ENCODE data around the gene TTLL11.

TTLL11 gene

DNA sequence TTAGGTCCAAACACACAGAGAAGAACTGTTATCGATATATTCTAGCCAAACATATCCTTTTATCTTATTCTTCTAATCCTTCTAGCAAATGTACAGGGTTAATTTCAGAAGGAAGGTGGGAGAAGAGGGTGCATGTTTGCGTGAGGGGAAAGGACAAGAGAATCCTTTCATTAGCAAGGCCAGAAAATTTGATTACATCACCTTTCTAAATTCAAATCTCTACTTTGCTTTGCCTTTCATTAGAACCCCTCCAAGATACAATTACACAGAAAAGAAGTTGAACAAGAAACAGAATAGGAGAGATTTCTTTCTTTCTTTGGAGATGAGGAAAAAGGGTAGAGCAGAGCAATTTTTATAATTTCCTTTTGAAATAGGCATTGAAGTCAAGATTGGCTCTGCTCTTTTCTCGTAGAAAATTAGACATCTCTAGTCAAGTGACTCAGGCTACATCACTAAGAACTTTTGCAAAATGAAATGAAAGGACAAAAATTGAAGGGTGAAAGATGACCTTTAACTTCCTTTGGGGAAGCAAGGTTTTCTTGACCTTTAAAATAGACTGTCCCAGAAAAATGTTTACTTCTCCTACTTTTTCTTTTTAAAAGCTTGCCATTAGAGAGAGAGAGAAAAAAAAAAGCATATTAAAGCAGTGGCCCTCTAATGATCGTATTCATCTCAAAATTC lies 81.2 kb downstream of the TTLL11 start:
- Histone ChIP-seq H3K4me2 (ENCODE audit: low read length) (no peak overlapping the region), H3K36me3 (ENCODE audit: control insufficient read depth, insufficient read depth, low read length) (no peaks in the 10 kb centered on the region), H3K27me3 (ENCODE audit: control insufficient read depth, insufficient read depth, low read length) (no peaks in the 10 kb centered on the region), H3K79me2 (no peaks in the 10 kb centered on the region), H3K27ac (no peak overlapping the region), H3K4me3 (ENCODE audit: low read depth, low read length) (no peak overlapping the region), H3K4me1 (peaks cover 8% of the 10 kb centered on the region), H3K9ac (no peak overlapping the region), H2AFZ (no peak overlapping the region), H3K9me3 (ENCODE audit: control insufficient read depth, low read length) (no peaks in the 10 kb centered on the region)
- TF ChIP-seq, protein P1, sequence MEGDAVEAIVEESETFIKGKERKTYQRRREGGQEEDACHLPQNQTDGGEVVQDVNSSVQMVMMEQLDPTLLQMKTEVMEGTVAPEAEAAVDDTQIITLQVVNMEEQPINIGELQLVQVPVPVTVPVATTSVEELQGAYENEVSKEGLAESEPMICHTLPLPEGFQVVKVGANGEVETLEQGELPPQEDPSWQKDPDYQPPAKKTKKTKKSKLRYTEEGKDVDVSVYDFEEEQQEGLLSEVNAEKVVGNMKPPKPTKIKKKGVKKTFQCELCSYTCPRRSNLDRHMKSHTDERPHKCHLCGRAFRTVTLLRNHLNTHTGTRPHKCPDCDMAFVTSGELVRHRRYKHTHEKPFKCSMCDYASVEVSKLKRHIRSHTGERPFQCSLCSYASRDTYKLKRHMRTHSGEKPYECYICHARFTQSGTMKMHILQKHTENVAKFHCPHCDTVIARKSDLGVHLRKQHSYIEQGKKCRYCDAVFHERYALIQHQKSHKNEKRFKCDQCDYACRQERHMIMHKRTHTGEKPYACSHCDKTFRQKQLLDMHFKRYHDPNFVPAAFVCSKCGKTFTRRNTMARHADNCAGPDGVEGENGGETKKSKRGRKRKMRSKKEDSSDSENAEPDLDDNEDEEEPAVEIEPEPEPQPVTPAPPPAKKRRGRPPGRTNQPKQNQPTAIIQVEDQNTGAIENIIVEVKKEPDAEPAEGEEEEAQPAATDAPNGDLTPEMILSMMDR (IDR thresholded peaks at IDR 0.05), result no peak

DNA sequence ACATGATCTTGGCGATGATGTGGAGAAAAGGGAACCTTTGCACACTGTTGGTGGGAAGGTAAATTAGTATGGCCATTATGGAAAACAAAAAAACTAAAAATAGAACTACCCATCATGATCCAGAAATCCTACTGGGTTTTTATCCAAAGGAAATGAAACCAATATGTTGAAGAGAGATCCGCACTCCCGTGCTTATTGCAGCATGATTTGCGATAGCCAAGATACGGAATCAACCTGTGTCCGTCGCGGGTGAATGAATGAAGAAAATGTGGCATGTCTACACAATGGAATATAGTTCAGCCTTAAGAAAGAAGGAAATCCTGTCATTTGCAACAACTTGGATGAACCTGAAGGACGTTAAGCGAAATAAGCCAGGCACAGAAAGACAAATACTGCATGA lies 84.5 kb downstream of the TTLL11 start:
- Histone ChIP-seq H2AFZ (no peak overlapping the region), H3K27me3 (ENCODE audit: control insufficient read depth, insufficient read depth, low read length) (no peaks in the 10 kb centered on the region), H3K9me3 (ENCODE audit: control insufficient read depth, low read length) (no peaks in the 10 kb centered on the region), H3K4me1 (peaks cover 8% of the 10 kb centered on the region), H3K9ac (no peak overlapping the region), H3K27ac (no peak overlapping the region), H3K79me2 (no peaks in the 10 kb centered on the region), H3K36me3 (ENCODE audit: control insufficient read depth, insufficient read depth, low read length) (no peaks in the 10 kb centered on the region), H3K4me3 (ENCODE audit: low read depth, low read length) (no peak overlapping the region), H3K4me2 (ENCODE audit: low read length) (no peak overlapping the region)
- TF ChIP-seq, protein P1 (IDR thresholded peaks at IDR 0.05), result no peak

DNA sequence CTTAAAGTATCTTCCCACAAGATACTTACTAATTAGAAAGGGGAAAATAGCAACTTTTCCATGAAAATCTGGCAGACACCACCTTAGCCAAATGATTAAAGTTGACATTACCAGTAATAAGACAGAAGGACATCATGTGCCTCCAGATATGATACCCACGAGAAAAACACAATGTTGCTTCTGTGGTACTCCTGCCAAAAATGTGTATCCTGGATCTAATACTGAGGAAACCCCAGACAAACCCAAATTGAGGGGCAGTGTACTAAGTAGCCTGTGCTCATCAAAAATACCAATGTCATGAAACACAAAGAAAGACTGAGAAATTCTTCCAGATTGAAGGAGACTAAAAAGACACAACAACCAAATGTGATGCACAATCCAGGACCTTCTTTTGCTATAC lies 85.3 kb downstream of the TTLL11 start:
- Histone ChIP-seq H3K9ac (no peak overlapping the region), H3K4me2 (ENCODE audit: low read length) (no peak overlapping the region), H3K9me3 (ENCODE audit: control insufficient read depth, low read length) (no peaks in the 10 kb centered on the region), H3K36me3 (ENCODE audit: control insufficient read depth, insufficient read depth, low read length) (no peaks in the 10 kb centered on the region), H3K4me1 (peaks cover 8% of the 10 kb centered on the region), H3K27ac (no peak overlapping the region), H2AFZ (no peak overlapping the region), H3K4me3 (ENCODE audit: low read depth, low read length) (no peak overlapping the region), H3K27me3 (ENCODE audit: control insufficient read depth, insufficient read depth, low read length) (no peaks in the 10 kb centered on the region), H3K79me2 (no peaks in the 10 kb centered on the region)
- TF ChIP-seq, protein P1 (IDR thresholded peaks at IDR 0.05), result no peak

DNA sequence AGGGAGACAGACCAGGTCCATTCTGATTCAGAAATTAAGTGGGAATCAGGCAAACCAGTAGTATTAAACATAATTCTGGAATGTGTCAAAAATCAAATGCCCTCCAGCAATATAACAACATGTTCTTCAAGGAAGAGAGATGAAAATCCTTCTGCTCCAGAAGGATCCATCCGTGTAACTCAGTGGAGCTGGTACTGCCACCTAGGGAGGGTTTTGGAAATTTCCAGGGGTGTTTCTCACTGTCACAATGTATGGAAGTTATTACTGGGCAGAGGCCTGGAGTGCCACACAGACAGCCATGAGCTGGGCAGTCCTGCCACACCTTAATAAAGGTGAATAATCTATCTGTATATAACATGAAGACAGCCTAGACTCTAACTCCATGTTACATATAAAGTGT lies 87.5 kb downstream of the TTLL11 start:
- Histone ChIP-seq H3K27me3 (ENCODE audit: control insufficient read depth, insufficient read depth, low read length) (no peaks in the 10 kb centered on the region), H3K9ac (no peak overlapping the region), H3K4me1 (peaks cover 8% of the 10 kb centered on the region), H3K9me3 (ENCODE audit: control insufficient read depth, low read length) (no peaks in the 10 kb centered on the region), H2AFZ (no peak overlapping the region), H3K4me2 (ENCODE audit: low read length) (no peak overlapping the region), H3K79me2 (no peaks in the 10 kb centered on the region), H3K36me3 (ENCODE audit: control insufficient read depth, insufficient read depth, low read length) (no peaks in the 10 kb centered on the region), H3K4me3 (ENCODE audit: low read depth, low read length) (no peak overlapping the region), H3K27ac (no peak overlapping the region)
- TF ChIP-seq, protein P1 (IDR thresholded peaks at IDR 0.05), result peak; percentile 18

DNA sequence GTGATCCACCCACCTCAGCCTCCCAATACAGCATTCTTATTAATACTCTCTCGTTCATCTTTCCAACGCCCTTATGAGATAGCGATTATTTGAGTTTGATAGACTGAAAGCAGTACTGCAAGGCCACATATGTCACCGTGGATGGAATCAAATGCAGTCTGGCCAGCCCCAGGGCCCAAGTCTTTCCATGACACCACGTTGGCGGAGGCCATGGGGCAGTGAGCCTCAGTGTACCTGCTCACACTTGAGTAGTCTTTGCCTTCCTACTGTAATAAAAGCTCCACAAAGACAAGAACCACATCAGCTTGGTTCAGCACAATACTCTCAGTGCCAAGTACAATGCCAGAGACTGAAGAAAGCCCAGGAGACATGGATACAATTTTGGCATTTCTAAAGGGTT lies 88.5 kb downstream of the TTLL11 start:
- no peak overlapping the region for H3K4me3 ChIP-seq (ENCODE audit: low read depth, low read length)
- H3K27me3 ChIP-seq (ENCODE audit: control insufficient read depth, insufficient read depth, low read length), result no peaks in the 10 kb centered on the region
- H3K79me2 ChIP-seq, result no peaks in the 10 kb centered on the region
- no peaks in the 10 kb centered on the region for H3K9me3 ChIP-seq (ENCODE audit: control insufficient read depth, low read length)
- no peak overlapping the region for H3K4me2 ChIP-seq (ENCODE audit: low read length)
- H3K4me1 ChIP-seq, result peaks cover 8% of the 10 kb centered on the region
- H3K27ac ChIP-seq, result no peak overlapping the region
- no peak overlapping the region for H2AFZ ChIP-seq
- H3K9ac ChIP-seq, result no peak overlapping the region
- TF ChIP-seq, protein P1 (IDR thresholded peaks at IDR 0.05), result no peak
- no peaks in the 10 kb centered on the region for H3K36me3 ChIP-seq (ENCODE audit: control insufficient read depth, insufficient read depth, low read length)
